BE2C (cell line): ENCODE data around the gene KPNA6.

ENCODE experiments used
- DNase-seq: peaks from one replicate; pipeline ENCODE4 v3.0.0-alpha.2; 2020
- H3K27me3 ChIP-seq: fragments of 250-450 bp; sonication (Bioruptor Pico); 2 replicates; pipeline ENCODE4 v1.5.1; 2020; ENCODE audit warnings: mild to moderate bottlenecking
- H3K36me3 ChIP-seq: fragments of 250-450 bp; sonication (Bioruptor Pico); 2 replicates; pipeline ENCODE4 v1.5.1; 2020; ENCODE audit warnings: mild to moderate bottlenecking
- H3K4me1 ChIP-seq: fragments of 250-450 bp; sonication (Bioruptor Pico); 2 replicates; pipeline ENCODE4 v1.5.1; 2020
- H3K4me3 ChIP-seq: 2 replicates; pipeline ENCODE4 v1.5.1; 2011; ENCODE audit warnings: low read depth, low read length
- H3K9me3 ChIP-seq: fragments of 250-450 bp; sonication (Bioruptor Pico); 2 replicates; pipeline ENCODE4 v1.5.1; 2020
- CTCF ChIP-seq: IDR thresholded peaks from 2 replicates; pipeline ENCODE4 v1.5.1; 2012; ENCODE audit warnings: mild to moderate bottlenecking, low read depth, low read length

Gene KPNA6

GRCh38 chr1:32170991-32171390 lies 63.1 kb downstream of the KPNA6 start:
- Histone ChIP-seq H3K4me3 (no peak overlapping the region), H3K9me3 (no peaks in the 10 kb centered on the region), H3K36me3 (peaks cover 3% of the 10 kb centered on the region; the same call in 1 of the 2 replicates), H3K27me3 (no peaks in the 10 kb centered on the region), H3K4me1 (no peaks in the 10 kb centered on the region)
- no peak for DNase-seq
- TF ChIP-seq CTCF = no peak

- TF ChIP-seq CTCF = no peak
- H3K27me3 ChIP-seq = no peaks in the 10 kb centered on the region
- no peaks in the 10 kb centered on the region for H3K9me3 ChIP-seq
Measured at GRCh38 chr1:32172621-32173245, 64.9 kb downstream of the KPNA6 start.

GRCh38 chr1:32178380-32179192 lies 70.7 kb downstream of the KPNA6 start:
- no peaks in the 10 kb centered on the region for H3K27me3 ChIP-seq
- H3K9me3 ChIP-seq = no peaks in the 10 kb centered on the region
- no peak for DNase-seq
- no peak for TF ChIP-seq CTCF
- H3K4me1 ChIP-seq = no peaks in the 10 kb centered on the region
- peak overlapping the region; percentile 73; the same call in 1 of the 2 replicates for H3K4me3 ChIP-seq
- peaks cover 8% of the 10 kb centered on the region for H3K36me3 ChIP-seq

More at GRCh38 chr1:32172621-32173245, 64.9 kb downstream of the KPNA6 start:
- Histone ChIP-seq H3K36me3 (peaks cover 3% of the 10 kb centered on the region; the same call in 1 of the 2 replicates), H3K4me1 (no peaks in the 10 kb centered on the region), H3K4me3 (no peak overlapping the region)
- DNase-seq = no peak

GRCh38 chr1:32179193-32179442 lies 71.3 kb downstream of the KPNA6 start:
- no peaks in the 10 kb centered on the region for H3K9me3 ChIP-seq
- H3K4me3 ChIP-seq = peak overlapping the region; percentile 73
- no peaks in the 10 kb centered on the region for H3K27me3 ChIP-seq
- H3K36me3 ChIP-seq = peaks cover 12% of the 10 kb centered on the region
- DNase-seq = no peak
- H3K4me1 ChIP-seq = no peaks in the 10 kb centered on the region
- no peak for TF ChIP-seq CTCF

- Histone ChIP-seq H3K4me1 (no peaks in the 10 kb centered on the region), H3K4me3 (peak within 1 kb of the TSS; percentile 73), H3K36me3 (peaks cover 17% of the 10 kb centered on the region), H3K27me3 (no peaks in the 10 kb centered on the region), H3K9me3 (no peaks in the 10 kb centered on the region)
- DNase-seq = peak; percentile 89
- no peak for TF ChIP-seq CTCF
Measured at GRCh38 chr1:32179443-32180185, 71.8 kb downstream of the KPNA6 start, which contains the start of gene TXLNA. TXLNA (plus strand) TSS chr1:32179675; CDS start chr1:32180346, 671 bp downstream.
